ENCODE results near the gene CCDC88B.

The CCDC88B gene, protein sequence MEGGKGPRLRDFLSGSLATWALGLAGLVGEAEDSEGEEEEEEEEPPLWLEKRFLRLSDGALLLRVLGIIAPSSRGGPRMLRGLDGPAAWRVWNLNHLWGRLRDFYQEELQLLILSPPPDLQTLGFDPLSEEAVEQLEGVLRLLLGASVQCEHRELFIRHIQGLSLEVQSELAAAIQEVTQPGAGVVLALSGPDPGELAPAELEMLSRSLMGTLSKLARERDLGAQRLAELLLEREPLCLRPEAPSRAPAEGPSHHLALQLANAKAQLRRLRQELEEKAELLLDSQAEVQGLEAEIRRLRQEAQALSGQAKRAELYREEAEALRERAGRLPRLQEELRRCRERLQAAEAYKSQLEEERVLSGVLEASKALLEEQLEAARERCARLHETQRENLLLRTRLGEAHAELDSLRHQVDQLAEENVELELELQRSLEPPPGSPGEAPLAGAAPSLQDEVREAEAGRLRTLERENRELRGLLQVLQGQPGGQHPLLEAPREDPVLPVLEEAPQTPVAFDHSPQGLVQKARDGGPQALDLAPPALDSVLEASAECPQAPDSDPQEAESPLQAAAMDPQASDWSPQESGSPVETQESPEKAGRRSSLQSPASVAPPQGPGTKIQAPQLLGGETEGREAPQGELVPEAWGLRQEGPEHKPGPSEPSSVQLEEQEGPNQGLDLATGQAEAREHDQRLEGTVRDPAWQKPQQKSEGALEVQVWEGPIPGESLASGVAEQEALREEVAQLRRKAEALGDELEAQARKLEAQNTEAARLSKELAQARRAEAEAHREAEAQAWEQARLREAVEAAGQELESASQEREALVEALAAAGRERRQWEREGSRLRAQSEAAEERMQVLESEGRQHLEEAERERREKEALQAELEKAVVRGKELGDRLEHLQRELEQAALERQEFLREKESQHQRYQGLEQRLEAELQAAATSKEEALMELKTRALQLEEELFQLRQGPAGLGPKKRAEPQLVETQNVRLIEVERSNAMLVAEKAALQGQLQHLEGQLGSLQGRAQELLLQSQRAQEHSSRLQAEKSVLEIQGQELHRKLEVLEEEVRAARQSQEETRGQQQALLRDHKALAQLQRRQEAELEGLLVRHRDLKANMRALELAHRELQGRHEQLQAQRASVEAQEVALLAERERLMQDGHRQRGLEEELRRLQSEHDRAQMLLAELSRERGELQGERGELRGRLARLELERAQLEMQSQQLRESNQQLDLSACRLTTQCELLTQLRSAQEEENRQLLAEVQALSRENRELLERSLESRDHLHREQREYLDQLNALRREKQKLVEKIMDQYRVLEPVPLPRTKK (N-terminal part only)
- 289 to 380 (median 323) reads per million in 9 experiments for total RNA-seq

DNA sequence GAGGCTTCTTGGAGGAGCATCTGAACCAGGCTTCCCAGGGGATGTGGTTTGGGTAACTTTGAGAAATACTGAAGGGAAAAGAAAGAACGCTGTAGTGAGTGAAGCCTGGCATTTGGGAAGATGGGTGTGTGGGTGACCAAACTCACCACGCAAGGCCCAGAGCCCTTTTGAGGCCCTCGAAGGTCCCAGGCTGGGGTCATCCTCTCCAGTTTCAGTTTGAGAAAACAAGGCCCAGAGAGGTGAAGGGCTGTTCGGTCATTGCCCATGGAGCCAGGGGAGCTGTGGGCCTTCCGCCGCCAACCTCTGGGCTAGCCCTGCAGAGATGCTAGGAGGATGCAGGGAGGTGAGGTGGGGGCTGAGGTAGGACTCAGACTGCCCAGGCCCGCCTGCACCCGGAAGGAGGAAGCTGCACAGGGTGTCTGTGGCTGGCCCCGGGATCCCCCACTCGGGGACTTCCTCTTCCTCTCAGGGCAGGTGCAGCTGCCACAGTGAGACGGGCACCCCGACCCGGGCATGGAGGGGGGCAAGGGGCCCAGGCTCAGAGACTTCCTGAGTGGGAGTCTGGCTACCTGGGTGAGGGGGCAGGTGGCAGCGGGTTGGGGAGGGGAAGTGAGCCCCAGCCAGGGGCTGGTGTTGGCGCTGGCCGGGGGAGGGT lies at the start of gene CCDC88B:
Gene CCDC88B, plus strand, starts transcription at position 451 of the 655 bp plus-strand sequence. Its CDS starts 63 bp downstream, at position 514.
- Mint-ChIP-seq H3K9me3 (no peaks in the 10 kb centered on the region), H3K36me3 (ENCODE audit: insufficient read depth) (peaks cover 31% of the 10 kb centered on the region), H3K4me3 (peak within 1 kb of the TSS; percentile 93 to 94), H3K27me3 (no peaks in the 10 kb centered on the region), H3K4me1 (ENCODE audit: low read depth in 2 of 2) (peaks cover 26 to 48% of the 10 kb centered on the region in 2 donors), H3K27ac (peak within 1 kb of the TSS; percentile 98 to 99)
- DNase-seq: peak; percentile 88 to 90 (median 90)
- ATAC-seq (replicated peaks): peak; percentile 92

DNA sequence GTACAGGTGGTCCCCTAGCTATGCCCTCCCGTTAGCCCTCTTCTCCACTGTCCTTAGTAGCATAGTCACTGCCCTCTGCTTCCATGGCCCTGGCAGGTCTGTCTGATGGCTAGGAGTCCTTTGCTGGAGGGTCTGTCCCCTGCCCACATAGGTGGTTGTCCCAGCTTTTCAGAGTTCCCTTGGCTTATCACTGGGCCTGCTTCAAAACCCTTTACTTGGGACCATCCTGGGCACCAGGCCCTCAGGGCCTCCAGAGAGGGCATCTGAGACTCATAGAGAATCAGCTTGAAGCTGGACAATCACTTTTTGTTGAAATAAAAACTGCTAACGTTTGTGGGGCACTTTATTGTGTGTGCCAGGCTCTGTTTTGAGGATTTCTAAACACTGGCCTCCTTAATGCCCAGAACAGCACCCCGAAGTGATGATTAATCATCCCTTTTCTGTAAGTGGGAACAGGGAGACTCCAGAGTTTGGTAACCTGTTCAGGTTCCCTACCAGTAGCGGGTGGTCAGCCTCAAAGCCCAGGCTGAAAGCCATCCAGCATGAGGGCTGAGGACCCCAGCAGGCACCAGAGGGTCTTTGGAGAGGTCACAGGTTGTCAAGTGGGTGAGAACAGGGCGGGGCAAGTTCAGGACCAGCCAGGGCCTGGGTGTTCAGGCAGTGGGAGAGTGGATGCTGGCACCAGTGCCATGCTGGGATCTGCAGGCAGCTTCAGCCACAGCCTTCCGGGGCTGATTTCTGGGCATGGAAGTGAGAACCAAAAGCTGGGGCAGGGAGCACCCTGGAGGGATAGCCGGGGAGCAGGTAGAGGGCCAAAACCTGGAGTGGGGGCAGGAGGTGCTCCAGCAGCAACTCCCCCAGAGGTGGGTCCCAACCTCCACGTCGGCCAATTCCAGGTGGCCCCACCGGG lies 49.4 kb upstream of the CCDC88B start:
- no peak for ATAC-seq (replicated peaks)
- peaks cover 34 to 47% of the 10 kb centered on the region in 2 donors for H3K27me3 Mint-ChIP-seq
- peaks cover 25% of the 10 kb centered on the region for H3K36me3 Mint-ChIP-seq (ENCODE audit: insufficient read depth)
- H3K27ac Mint-ChIP-seq: no peak overlapping the region
- DNase-seq: no peak
- no peaks in the 10 kb centered on the region for H3K9me3 Mint-ChIP-seq
- H3K4me1 Mint-ChIP-seq (ENCODE audit: low read depth in 2 of 2): peaks cover 8 to 16% of the 10 kb centered on the region in 2 donors
- peak overlapping the region; percentile 73 to 74 for H3K4me3 Mint-ChIP-seq

DNA sequence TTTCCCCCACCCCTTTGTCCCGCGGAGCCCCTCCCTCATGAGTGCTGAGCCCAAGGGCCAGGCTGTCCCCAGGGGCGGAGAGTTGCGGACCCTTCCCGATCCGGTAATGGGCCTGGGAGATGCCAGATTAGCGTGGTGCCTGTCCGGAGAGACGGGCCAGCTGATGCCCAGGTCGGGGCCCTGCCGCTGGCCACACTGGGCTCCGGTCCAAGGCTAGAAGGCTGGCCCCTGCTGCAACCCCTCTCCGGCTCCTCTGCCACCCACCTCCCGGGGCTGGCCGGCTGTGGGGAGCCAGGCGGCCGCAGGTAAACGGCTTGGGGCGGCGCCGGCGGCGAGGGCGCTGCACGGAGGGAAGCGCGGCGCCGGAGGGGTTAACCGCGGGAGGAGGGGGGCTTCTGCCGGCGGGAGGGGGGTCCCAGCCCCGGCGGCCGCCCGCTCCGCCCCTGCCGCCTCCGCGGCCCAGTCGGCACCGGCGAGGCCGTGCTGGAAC lies 48.7 kb upstream of the CCDC88B start, which contains the start of gene KCNK4:
Gene KCNK4, plus strand, starts transcription at position 41 of the 490 bp plus-strand sequence. CDS start 1,717 bp downstream, outside the sequence.
- H3K27me3 Mint-ChIP-seq: peaks cover 41 to 54% of the 10 kb centered on the region in 2 donors
- H3K9me3 Mint-ChIP-seq: no peaks in the 10 kb centered on the region
- H3K36me3 Mint-ChIP-seq (ENCODE audit: insufficient read depth): peaks cover 21% of the 10 kb centered on the region
- peaks cover 7 to 13% of the 10 kb centered on the region in 2 donors for H3K4me1 Mint-ChIP-seq (ENCODE audit: low read depth in 2 of 2)
- H3K4me3 Mint-ChIP-seq: peak within 1 kb of the TSS; percentile 73 to 74
- no peak for DNase-seq
- no peak within 1 kb of the TSS for H3K27ac Mint-ChIP-seq
- ATAC-seq (replicated peaks): no peak

DNA sequence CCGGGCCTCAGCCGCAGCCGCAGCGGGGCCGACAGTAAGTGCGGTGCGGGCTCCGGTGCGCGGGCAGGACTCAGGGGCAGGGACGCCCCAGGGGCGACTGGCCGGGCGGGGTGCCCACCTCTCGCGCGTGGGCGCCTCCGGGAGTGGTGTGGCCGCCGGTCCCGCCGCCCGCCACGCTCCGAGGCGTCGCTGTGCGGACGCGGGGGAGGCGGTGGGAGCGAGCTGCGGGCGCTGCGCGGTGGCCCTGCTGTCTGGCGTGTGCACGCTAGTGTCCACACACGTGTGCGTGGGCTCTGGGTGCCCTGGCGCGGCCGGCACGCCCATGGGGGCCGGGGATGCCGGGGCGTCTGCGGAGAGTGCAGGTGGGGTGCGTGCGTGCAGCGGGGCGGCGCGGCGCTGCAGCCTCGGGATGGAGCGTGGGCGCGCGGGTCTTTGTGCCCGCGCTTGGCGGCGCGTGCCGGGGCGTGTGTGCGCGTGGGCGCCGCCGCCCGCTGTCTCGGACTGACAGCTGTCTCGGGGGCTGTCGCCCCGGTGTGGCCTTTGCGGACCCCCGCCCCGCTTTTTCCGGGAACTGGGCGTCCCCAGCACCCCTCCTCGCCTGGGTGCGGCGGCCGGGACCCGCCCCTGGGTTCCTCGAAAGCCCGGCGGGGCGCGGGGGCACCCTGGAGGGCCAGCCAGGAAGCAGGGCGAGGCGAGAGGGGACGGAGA lies 48.1 kb upstream of the CCDC88B start:
- Mint-ChIP-seq H3K27me3 (peaks cover 47 to 60% of the 10 kb centered on the region in 2 donors), H3K36me3 (ENCODE audit: insufficient read depth) (peaks cover 15% of the 10 kb centered on the region), H3K4me3 (peak overlapping the region in 1 of 2 donors; percentile 68), H3K9me3 (no peaks in the 10 kb centered on the region), H3K4me1 (ENCODE audit: low read depth in 2 of 2) (peaks cover under 1 to 7% of the 10 kb centered on the region in 2 donors), H3K27ac (no peak overlapping the region)
- no peak for DNase-seq
- peak; percentile 75 for ATAC-seq (replicated peaks)

DNA sequence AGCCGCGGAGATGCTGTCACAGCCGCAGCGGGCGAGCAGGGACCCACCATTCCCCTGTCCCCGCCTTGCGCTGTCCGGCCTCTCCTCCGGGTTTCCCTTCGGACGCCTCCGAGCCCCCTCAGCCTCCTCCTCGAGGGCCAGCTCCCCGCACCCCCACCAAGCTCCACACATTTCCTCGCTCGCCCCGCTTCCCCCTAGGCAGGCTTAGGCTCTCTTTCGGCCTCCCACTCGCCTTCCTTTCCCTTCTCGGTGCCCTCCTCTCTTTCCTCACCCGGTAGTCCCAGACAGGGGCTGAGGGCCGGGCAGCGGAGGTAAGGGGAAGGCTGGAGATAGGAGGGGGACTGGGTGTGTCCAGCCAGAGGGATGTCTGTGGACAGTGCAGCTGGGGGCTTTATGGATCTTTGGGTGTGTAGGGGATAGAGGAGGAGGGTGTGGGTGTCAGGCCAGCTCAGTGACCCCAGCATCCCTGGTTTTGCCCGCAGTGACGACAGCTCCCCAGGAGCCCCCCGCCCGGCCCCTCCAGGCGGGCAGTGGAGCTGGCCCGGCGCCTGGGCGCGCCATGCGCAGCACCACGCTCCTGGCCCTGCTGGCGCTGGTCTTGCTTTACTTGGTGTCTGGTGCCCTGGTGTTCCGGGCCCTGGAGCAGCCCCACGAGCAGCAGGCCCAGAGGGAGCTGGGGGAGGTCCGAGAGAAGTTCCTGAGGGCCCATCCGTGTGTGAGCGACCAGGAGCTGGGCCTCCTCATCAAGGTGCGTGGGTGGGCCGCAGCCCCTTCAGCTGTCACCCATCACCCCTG lies 47.3 kb upstream of the CCDC88B start:
- Mint-ChIP-seq H3K9me3 (no peaks in the 10 kb centered on the region), H3K36me3 (ENCODE audit: insufficient read depth) (peaks cover 12% of the 10 kb centered on the region), H3K4me3 (peak overlapping the region; percentile 68), H3K27me3 (peaks cover 55 to 67% of the 10 kb centered on the region in 2 donors), H3K27ac (no peak overlapping the region), H3K4me1 (ENCODE audit: low read depth in 2 of 2) (peaks cover 5 to 10% of the 10 kb centered on the region in 2 donors)
- DNase-seq: no peak
- no peak for ATAC-seq (replicated peaks)

DNA sequence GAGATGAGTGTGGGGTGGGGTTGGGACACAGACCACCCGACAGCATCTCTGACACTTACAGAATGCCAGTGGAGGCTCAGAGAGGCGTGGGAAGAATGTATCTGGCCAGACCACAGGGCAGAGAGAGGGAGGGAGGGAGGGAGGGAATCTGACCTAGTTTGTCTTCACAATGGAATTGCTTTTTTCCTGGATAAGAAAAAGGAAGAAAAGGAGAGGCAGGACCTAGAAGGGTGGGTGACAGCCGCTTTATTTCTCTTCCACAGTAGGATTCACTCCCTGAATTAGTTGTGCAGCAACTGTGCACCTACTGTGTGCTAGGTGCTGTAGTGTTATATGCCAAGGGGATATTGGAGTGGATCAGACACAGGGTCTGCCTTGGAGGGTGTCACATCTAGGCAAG lies 45.2 kb upstream of the CCDC88B start:
- no peak overlapping the region for H3K4me3 Mint-ChIP-seq

DNA sequence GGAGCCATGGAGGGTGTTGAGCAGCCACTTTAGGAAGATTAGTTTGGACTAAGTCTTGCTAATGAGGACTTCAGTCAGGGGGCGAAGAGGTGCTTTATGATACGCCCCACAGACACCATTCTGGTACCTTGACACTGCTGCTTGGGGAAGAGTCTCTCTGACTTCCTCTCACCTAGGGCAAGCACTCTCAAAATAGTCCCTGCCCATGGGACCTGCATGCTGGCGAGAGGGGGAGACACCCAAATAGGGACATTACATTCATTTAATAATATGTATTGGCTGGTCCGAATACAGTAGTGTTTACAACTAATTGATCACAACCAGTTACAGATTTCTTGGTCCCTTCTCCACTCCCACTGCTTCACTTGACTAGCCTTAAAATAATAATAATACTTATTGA lies 44.2 kb upstream of the CCDC88B start:
- Mint-ChIP-seq H3K36me3 (ENCODE audit: insufficient read depth) (peaks cover 3% of the 10 kb centered on the region), H3K4me1 (ENCODE audit: low read depth in 2 of 2) (peaks cover 17 to 23% of the 10 kb centered on the region in 2 donors), H3K4me3 (no peak overlapping the region), H3K27me3 (peaks cover 70 to 90% of the 10 kb centered on the region in 2 donors), H3K27ac (no peak overlapping the region), H3K9me3 (no peaks in the 10 kb centered on the region)
- no peak for ATAC-seq (replicated peaks)
- no peak for DNase-seq

More for the DNA sequence above, 45.2 kb upstream of the CCDC88B start:
- no peaks in the 10 kb centered on the region for H3K9me3 Mint-ChIP-seq
- H3K4me1 Mint-ChIP-seq (ENCODE audit: low read depth in 2 of 2): peaks cover 9 to 20% of the 10 kb centered on the region in 2 donors
- H3K36me3 Mint-ChIP-seq (ENCODE audit: insufficient read depth): peaks cover 7% of the 10 kb centered on the region
- H3K27ac Mint-ChIP-seq: no peak overlapping the region
- ATAC-seq (replicated peaks) (no peak), DNase-seq (no peak)
- H3K27me3 Mint-ChIP-seq: peaks cover 68 to 88% of the 10 kb centered on the region in 2 donors

DNA sequence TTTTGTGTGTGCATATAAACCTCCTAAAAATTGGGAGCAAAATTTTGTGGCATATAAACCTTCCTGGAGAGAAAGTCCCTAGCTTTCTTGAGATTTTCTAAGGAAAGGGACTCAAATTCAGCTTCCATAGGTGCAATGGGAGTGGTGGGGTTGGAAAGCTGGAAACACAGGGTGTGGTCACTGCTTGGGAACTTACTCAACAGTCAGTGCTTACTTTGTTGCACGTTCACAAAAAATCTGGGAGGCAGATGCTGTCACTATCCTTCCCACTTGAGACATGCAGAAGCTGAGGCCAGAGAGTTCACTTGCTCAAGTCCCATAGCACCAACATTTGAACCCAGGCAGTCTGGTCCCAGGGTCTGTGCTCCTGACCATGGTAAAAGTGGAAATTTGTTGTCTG lies 43.8 kb upstream of the CCDC88B start:
- peaks cover 70 to 90% of the 10 kb centered on the region in 2 donors for H3K27me3 Mint-ChIP-seq
- no peaks in the 10 kb centered on the region for H3K9me3 Mint-ChIP-seq
- H3K4me1 Mint-ChIP-seq (ENCODE audit: low read depth in 2 of 2): peaks cover 19 to 24% of the 10 kb centered on the region in 2 donors
- ATAC-seq (replicated peaks): no peak
- no peak overlapping the region for H3K27ac Mint-ChIP-seq
- no peak for DNase-seq
- no peak overlapping the region for H3K4me3 Mint-ChIP-seq
- peaks cover 6% of the 10 kb centered on the region for H3K36me3 Mint-ChIP-seq (ENCODE audit: insufficient read depth)

DNA sequence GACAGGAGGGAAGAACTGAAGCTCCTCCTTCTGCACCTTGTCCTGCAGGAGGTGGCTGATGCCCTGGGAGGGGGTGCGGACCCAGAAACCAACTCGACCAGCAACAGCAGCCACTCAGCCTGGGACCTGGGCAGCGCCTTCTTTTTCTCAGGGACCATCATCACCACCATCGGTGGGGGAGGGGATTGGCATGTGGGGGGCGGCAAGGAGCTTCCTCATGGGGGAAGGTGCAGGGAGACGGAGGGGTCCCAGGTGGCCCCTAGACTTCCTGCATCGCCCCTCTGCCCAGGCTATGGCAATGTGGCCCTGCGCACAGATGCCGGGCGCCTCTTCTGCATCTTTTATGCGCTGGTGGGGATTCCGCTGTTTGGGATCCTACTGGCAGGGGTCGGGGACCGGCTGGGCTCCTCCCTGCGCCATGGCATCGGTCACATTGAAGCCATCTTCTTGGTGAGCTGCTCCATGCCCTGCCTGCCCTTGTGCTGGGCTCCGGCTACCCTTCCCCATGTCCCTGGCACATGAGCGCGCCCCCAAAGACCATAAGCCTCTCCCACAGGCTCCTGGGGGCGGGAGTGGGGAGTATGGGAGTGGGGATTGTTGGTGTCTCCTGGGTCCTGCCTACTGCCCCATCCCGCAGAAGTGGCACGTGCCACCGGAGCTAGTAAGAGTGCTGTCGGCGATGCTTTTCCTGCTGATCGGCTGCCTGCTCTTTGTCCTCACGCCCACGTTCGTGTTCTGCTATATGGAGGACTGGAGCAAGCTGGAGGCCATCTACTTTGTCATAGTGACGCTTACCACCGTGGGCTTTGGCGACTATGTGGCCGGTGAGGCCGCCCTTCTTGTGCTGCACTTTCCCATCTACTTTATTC lies 42.9 kb upstream of the CCDC88B start:
- Mint-ChIP-seq H3K27ac (no peak overlapping the region), H3K4me3 (no peak overlapping the region), H3K9me3 (no peaks in the 10 kb centered on the region), H3K36me3 (ENCODE audit: insufficient read depth) (peaks cover 13% of the 10 kb centered on the region), H3K27me3 (peaks cover 70 to 90% of the 10 kb centered on the region in 2 donors), H3K4me1 (ENCODE audit: low read depth in 2 of 2) (peaks cover 19 to 26% of the 10 kb centered on the region in 2 donors)
- no peak for DNase-seq
- ATAC-seq (replicated peaks): no peak
